Mesenchymal stem cell (in vitro differentiated cells and primary cell): ENCODE data around the gene ESCO1.

ENCODE experiments used
- DNase-seq: peaks from one replicate; pipeline ENCODE4 v3.0.0-alpha.2; 2013
- H2AFZ ChIP-seq: one replicate; pipeline ENCODE4 v1.6.1; 2013; ENCODE audit warnings: low read depth, mild to moderate bottlenecking, control low read depth, inconsistent platforms, low read length, moderate library complexity
- H2AK5ac ChIP-seq: 2 replicates; pipeline ENCODE4 v1.6.1; 2013; ENCODE audit warnings: low read length, moderate library complexity, mild to moderate bottlenecking, inconsistent platforms; ENCODE audit not compliant: severe bottlenecking
- H2BK120ac ChIP-seq: one replicate; pipeline ENCODE4 v1.6.1; 2013; ENCODE audit warnings: low read depth, mild to moderate bottlenecking, inconsistent platforms, low read length, moderate library complexity
- H2BK12ac ChIP-seq, 2 experiments: one replicate each; pipeline ENCODE4 v1.6.1; 2013; ENCODE audit warnings: inconsistent platforms in 2 of 2, low read length in 2 of 2, mild to moderate bottlenecking in 2 of 2, moderate library complexity in 2 of 2, control low read depth in 1 of 2
- H2BK15ac ChIP-seq: one replicate; pipeline ENCODE4 v1.6.1; 2013; ENCODE audit warnings: mild to moderate bottlenecking, low read depth, inconsistent platforms; ENCODE audit not compliant: poor library complexity, severe bottlenecking
- H2BK5ac ChIP-seq: 2 replicates; pipeline ENCODE4 v1.6.1; 2013; ENCODE audit warnings: low read depth, mild to moderate bottlenecking, low read length, control low read depth, inconsistent platforms; ENCODE audit not compliant: poor library complexity, severe bottlenecking
- H3K14ac ChIP-seq, 2 experiments: one replicate each; pipeline ENCODE4 v1.6.1; 2013; ENCODE audit warnings: inconsistent platforms in 2 of 2, low read length in 2 of 2, control low read depth in 1 of 2, mild to moderate bottlenecking in 1 of 2, moderate library complexity in 1 of 2
- H3K18ac ChIP-seq, 2 experiments: one replicate each; pipeline ENCODE4 v1.6.1; 2013; ENCODE audit warnings: inconsistent platforms in 2 of 2, low read length in 2 of 2, control low read depth in 1 of 2, low read depth in 1 of 2, mild to moderate bottlenecking in 1 of 2
- H3K23ac ChIP-seq, 2 experiments: one replicate each; pipeline ENCODE4 v1.6.1; 2013; ENCODE audit warnings: inconsistent platforms in 2 of 2, low read length in 2 of 2, mild to moderate bottlenecking in 2 of 2, moderate library complexity in 2 of 2, control low read depth in 1 of 2
- H3K27ac ChIP-seq: 2 replicates; pipeline ENCODE4 v1.5.1; 2013; ENCODE audit warnings: mild to moderate bottlenecking, moderate library complexity, low read length, control low read depth, inconsistent platforms; ENCODE audit not compliant: poor library complexity, severe bottlenecking
- H3K27me3 ChIP-seq, 2 experiments: 2 replicates each; pipeline versions ENCODE4 v1.6.1 to v1.7.0; 2013; ENCODE audit warnings: low read length in 2 of 2, mild to moderate bottlenecking in 2 of 2, moderate library complexity in 2 of 2, control low read depth in 1 of 2, inconsistent platforms in 1 of 2; ENCODE audit not compliant: control insufficient read depth in 1 of 2, insufficient read depth in 1 of 2
- H3K36me3 ChIP-seq, 2 experiments: 2 replicates each; pipeline versions ENCODE4 v1.6.1 to v1.7.0; 2013; ENCODE audit warnings: low read length in 2 of 2, control low read depth in 1 of 2, inconsistent platforms in 1 of 2, low read depth in 1 of 2, mild to moderate bottlenecking in 1 of 2; ENCODE audit not compliant: insufficient read depth in 2 of 2, control insufficient read depth in 1 of 2
- H3K4ac ChIP-seq, 2 experiments: one replicate each; pipeline ENCODE4 v1.6.1; 2013; ENCODE audit warnings: inconsistent platforms in 2 of 2, low read length in 2 of 2, mild to moderate bottlenecking in 2 of 2, moderate library complexity in 2 of 2, control low read depth in 1 of 2, low read depth in 1 of 2
- H3K4me1 ChIP-seq: 2 replicates; pipeline ENCODE4 v1.6.1; 2013; ENCODE audit warnings: low read depth, low read length, control low read depth; ENCODE audit not compliant: control insufficient read depth, insufficient read depth
- H3K4me2 ChIP-seq: 2 replicates; pipeline ENCODE4 v1.6.1; 2013; ENCODE audit warnings: low read length, mild to moderate bottlenecking, inconsistent platforms; ENCODE audit not compliant: poor library complexity, severe bottlenecking
- H3K4me3 ChIP-seq, 2 experiments: 2 replicates each; pipeline versions ENCODE4 v1.5.1 to v1.7.0; 2013; ENCODE audit warnings: low read length in 2 of 2, mild to moderate bottlenecking in 2 of 2, control low read depth in 1 of 2, low read depth in 1 of 2; ENCODE audit not compliant: insufficient read depth in 1 of 2
- H3K79me1 ChIP-seq: replicated peaks from 2 replicates; pipeline ENCODE4 v1.6.1; 2013; ENCODE audit warnings: mild to moderate bottlenecking, control low read depth, low read length, inconsistent platforms; ENCODE audit not compliant: poor library complexity, severe bottlenecking
- H3K9ac ChIP-seq: 2 replicates; pipeline ENCODE4 v1.7.0; 2013; ENCODE audit warnings: mild to moderate bottlenecking, low read length, moderate library complexity
- H3K9me3 ChIP-seq: 2 replicates; pipeline ENCODE4 v1.7.0; 2013; ENCODE audit warnings: mild to moderate bottlenecking, low read length; ENCODE audit not compliant: control insufficient read depth
- H4K8ac ChIP-seq: one replicate; pipeline ENCODE4 v1.6.1; 2013; ENCODE audit warnings: inconsistent platforms, mild to moderate bottlenecking, low read length, moderate library complexity
- H4K91ac ChIP-seq: one replicate; pipeline ENCODE4 v1.6.1; 2013; ENCODE audit warnings: mild to moderate bottlenecking, low read length, inconsistent platforms
- WGBS: methylation state at CpG from one replicate; pipeline ENCODE4 v1.1.7; 2013; ENCODE audit warnings: mixed read lengths; 5-methylcytosine and 5-hydroxymethylcytosine counted together

ESCO1 gene

DNA sequence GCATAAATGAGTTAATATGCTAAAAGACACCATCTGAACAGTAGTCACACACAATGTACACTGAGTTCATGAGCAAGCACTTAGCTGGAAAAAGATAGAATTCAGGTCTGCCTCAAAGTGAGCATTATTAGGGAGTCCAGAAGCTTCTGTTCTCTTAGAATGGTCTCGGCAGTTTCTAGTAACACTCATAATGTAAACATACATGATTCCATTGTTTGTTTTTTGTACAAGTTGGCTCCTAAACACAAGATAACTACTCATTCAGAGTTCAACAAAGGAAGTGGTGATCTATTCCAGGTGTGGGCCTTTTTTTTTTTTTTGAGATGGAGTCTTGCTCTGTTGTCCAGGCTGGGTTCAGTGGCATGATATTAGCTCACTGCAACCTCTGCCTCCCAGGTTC lies 66.2 kb downstream of the ESCO1 start:
- Histone ChIP-seq H3K4me2 (no peak overlapping the region), H3K23ac (no peak overlapping the region), H2BK15ac (no peak overlapping the region), H3K36me3 (peaks cover 19 to 76% of the 10 kb centered on the region in 2 experiments), H2AK5ac (no peak overlapping the region), H3K4me1 (no peaks in the 10 kb centered on the region), H2AFZ (no peak overlapping the region), H3K14ac (no peak overlapping the region), H4K8ac (no peak overlapping the region), H3K79me1 (peaks cover 5% of the 10 kb centered on the region), H3K27ac (no peak overlapping the region), H2BK5ac (no peak overlapping the region), H4K91ac (no peak overlapping the region), H2BK12ac (no peak overlapping the region), H3K9me3 (no peaks in the 10 kb centered on the region), H3K9ac (no peak overlapping the region), H3K27me3 (no peaks in the 10 kb centered on the region), H2BK120ac (no peak overlapping the region), H3K4ac (no peak overlapping the region), H3K4me3 (no peak overlapping the region), H3K18ac (no peak overlapping the region)
- no CpG with 5 or more reads among the region's 1 CpG for WGBS
- DNase-seq: no peak

DNA sequence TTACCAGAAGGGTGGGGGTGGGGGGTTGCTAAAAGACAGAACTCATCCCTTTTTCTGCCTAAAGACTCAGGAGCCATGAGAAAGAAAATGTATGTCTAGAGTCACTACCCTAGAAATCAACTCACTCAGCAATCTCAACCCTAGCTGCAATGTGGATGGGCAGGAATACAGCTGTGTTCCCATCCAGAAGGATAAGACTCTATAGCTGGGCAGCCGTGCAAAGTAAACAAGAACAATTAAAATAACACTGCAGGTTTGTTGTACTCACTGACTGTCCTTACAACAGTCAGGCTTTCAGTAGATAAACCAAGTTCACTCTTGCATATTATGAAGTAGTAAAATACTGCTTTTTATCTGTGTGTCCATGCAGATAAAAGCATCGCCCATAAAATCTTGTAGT lies 74.0 kb downstream of the ESCO1 start:
- Histone ChIP-seq H3K36me3 (peaks cover 11 to 79% of the 10 kb centered on the region in 2 experiments), H3K79me1 (peaks cover 8% of the 10 kb centered on the region), H3K9ac (no peak overlapping the region), H3K4me1 (no peaks in the 10 kb centered on the region), H3K4me2 (no peak overlapping the region), H4K91ac (no peak overlapping the region), H4K8ac (no peak overlapping the region), H3K23ac (no peak overlapping the region), H3K4ac (no peak overlapping the region), H3K27me3 (no peaks in the 10 kb centered on the region), H3K14ac (no peak overlapping the region), H2AK5ac (no peak overlapping the region), H3K27ac (no peak overlapping the region), H3K18ac (no peak overlapping the region), H2BK120ac (no peak overlapping the region), H3K4me3 (no peak overlapping the region), H2BK12ac (no peak overlapping the region), H2AFZ (no peak overlapping the region), H2BK5ac (no peak overlapping the region), H3K9me3 (no peaks in the 10 kb centered on the region), H2BK15ac (no peak overlapping the region)
- no peak for DNase-seq
- 71% methylated on average over 2 of the region's 2 CpGs for WGBS

DNA sequence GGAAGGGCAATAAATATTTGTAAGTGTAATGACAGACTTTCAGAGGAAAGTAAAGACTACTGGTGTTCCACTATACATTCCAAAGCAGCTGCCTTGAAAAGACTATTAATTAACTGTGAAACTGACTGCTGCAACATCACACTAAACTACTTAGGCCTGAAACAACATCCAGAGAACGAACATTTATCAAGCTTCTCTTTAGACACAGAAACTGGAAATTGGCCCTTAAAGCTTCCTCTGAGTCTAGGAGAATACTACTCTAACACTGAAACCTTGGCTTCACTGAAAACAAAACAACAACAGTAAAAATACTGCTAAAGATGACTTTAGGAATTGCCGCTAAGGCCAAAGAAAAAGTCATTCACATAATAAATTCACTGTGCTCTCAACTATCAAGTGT lies 74.6 kb downstream of the ESCO1 start:
- Histone ChIP-seq H4K8ac (no peak overlapping the region), H3K18ac (no peak overlapping the region), H3K14ac (no peak overlapping the region), H2BK12ac (no peak overlapping the region), H3K27ac (no peak overlapping the region), H3K4ac (no peak overlapping the region), H3K9me3 (no peaks in the 10 kb centered on the region), H3K79me1 (peaks cover 8% of the 10 kb centered on the region), H3K27me3 (no peaks in the 10 kb centered on the region), H3K9ac (no peak overlapping the region), H2AFZ (no peak overlapping the region), H3K36me3 (peaks cover 8 to 73% of the 10 kb centered on the region in 2 experiments), H2AK5ac (no peak overlapping the region), H2BK120ac (no peak overlapping the region), H3K4me1 (no peaks in the 10 kb centered on the region), H2BK5ac (no peak overlapping the region), H2BK15ac (no peak overlapping the region), H3K23ac (no peak overlapping the region), H3K4me2 (no peak overlapping the region), H4K91ac (no peak overlapping the region), H3K4me3 (no peak overlapping the region)
- 22% methylated on average over 1 of the region's 2 CpGs for WGBS
- no peak for DNase-seq

DNA sequence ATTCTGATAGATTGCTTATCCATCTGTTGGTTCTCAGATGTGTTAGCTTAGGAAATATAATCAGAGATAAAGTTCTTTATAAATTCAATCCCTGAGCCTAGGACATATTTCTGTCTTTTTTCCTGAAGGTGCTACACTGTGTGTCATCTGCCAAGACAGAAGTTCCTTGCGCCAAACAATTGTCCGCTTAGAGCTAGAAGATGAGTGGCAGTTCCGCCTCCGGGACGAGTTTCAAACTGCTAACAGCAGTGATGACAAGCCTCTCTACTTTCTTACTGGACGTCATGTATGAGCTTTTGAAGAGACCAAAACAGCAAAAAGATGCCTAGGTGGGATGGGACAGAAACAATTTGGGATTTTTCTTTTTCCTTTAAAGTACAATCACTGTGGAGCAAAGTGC lies 78.0 kb downstream of the ESCO1 start:
- Histone ChIP-seq H3K23ac (no peak overlapping the region), H3K4me3 (no peak overlapping the region), H3K36me3 (peaks cover 5 to 70% of the 10 kb centered on the region in 2 experiments), H3K14ac (no peak overlapping the region), H2BK120ac (no peak overlapping the region), H3K4me1 (no peaks in the 10 kb centered on the region), H3K4me2 (no peak overlapping the region), H4K8ac (no peak overlapping the region), H2BK15ac (no peak overlapping the region), H3K9me3 (no peaks in the 10 kb centered on the region), H3K27ac (no peak overlapping the region), H2AK5ac (no peak overlapping the region), H2BK12ac (no peak overlapping the region), H3K4ac (no peak overlapping the region), H4K91ac (no peak overlapping the region), H3K79me1 (peaks cover 9% of the 10 kb centered on the region), H3K18ac (no peak overlapping the region), H2BK5ac (no peak overlapping the region), H2AFZ (no peak overlapping the region), H3K27me3 (no peaks in the 10 kb centered on the region), H3K9ac (no peak overlapping the region)
- no peak for DNase-seq
- 96% methylated on average over 6 of the region's 6 CpGs for WGBS
